Stimulated activated CD8-positive, alpha-beta memory T cell treated with anti-CD3 and anti-CD28 coated beads, Interleukin-4, amount 100 ng/mL, for 24 hours (primary cell): ENCODE measurements around the gene CMIP.

Source experiments
- DNase-seq: peaks from one replicate; pipeline ENCODE4 v3.0.0-alpha.2; 2020; ENCODE audit warnings: low read depth

The CMIP gene

DNA sequence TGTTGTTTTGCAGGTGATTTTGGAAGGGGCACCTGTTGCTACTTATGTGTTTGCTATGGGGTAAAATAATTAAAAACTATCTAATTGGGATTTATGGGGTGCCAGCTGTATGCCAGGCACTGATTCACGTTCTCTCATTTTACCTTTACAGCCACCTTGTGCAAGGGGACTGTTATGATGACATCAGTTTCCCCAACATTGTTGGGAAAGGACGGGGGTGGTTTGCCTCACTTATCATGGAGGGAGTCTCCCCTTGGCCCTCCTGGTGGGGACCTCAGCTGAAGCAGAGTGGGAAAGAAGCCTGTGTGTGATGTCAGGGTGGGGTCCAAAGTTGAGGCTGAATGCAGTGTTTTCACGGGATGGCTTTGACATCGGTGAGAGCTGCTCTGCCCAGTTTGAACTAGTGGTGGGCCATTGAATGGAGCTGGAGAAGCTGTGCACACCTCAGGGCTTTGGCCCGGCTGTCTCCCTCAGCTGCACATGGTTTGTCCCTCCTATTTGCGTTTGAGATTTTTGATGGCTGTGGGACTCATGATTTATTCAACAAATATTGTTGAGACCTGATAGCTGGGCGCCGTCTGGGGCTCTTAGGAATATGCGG is 36.1 kb downstream of the CMIP start:
- no peak for DNase-seq

DNA sequence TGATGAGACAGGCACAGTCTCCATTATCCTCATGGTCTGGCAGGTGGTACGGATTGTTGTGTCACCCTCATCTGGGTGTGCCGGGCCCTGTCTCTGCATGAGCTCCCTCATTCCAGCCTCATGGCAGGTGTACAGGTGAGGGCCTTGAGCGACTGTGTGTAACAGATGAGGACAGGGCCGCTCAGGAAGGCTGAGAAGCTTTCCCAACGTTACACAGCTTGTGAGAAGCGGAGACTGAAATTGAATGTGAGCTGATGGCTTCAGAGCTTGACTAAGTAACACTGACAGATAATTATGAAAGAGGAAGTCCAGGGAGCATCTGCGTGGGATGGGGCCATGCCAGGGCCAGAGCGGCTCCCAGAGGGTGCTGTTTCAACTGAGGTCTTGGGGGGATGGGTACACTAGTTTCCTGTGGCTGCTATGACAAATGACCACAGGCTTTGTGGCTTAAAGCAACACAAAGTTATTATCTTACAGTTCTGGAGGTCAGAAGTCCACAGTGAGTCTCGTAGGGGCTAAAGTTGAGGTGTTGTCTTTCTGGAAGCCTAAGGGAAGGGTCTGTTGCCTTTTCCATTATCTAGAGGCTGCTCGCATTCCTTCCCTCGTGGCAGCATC is 36.7 kb downstream of the CMIP start:
- DNase-seq: no peak

DNA sequence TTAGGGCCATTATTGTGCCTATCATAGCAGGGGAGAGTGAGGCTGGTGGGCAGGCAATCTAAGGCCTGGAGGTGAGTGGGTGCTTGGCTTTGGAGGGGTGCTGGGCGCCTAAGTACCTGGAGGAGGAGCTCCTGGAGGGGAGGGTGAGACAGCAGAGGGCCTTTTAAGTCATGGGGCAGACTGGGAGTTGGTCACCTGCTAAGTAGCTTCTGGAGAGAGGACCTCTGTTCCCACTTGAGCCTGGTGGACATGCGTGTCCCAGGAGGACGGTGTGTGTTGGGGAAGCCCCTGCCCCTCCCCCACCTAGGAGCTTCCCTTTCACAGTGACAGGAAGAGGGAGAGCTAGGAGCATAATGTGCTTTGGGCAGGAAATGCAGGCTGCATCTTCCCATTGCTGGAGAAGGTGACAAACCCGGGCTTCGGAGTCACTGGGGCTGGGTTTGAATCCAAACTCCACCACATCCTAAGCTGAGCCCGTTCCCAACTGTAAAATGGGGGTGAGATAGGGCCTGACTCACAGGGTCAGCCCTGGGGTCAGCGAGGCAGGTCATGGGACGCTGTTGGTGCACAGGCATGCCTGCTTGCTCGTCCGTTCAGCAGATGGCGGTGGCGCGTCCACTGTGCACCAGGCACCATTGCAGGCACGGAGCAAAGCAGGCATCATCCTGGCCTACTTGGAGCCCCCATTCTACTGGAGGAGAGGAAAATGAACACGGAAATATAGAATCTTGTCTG is 37.9 kb downstream of the CMIP start:
- DNase-seq: no peak

DNA sequence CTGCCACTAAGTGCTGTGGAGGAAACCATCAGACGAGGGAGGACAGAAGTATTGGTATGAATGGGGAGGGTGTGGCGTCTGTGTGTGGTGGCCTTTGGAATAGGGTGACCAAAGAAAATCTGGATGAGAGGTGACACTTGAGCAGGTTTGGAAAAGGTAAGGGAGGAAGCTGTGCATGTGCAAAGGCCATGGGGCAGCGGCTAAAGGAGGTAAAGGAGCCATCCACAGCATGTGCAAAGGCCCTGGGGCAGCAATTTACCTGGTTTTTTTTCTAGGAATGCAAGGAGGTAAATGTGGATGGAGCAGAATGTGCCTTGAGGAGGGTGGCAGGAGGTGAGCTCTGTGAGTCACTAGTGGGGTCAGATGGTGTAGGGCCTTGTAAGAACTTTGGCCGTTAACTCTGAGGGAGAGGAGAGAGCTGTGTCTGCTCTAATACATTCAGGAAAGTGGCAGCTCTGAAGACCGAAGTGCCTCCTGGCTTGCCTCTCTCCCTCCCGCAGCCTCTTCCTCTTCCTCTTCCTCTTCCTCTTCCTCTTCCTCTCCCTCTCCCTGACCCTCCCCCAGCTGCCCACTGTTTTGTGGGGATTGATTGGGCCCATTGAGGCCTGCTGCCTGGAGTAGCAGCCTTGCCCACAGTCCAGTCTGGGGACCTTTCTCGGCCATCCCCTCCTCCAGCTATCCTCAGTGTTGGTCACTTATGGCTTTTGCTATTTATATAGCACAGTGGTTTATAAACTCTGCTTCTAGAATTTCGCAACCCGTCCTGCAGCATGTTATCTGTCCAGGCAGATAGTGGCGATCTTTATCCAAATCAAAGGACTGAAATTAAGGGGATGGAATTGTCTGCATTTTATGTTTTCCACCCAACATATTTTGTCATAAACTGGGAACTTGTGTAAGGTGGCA is 38.7 kb downstream of the CMIP start:
- DNase-seq: no peak

DNA sequence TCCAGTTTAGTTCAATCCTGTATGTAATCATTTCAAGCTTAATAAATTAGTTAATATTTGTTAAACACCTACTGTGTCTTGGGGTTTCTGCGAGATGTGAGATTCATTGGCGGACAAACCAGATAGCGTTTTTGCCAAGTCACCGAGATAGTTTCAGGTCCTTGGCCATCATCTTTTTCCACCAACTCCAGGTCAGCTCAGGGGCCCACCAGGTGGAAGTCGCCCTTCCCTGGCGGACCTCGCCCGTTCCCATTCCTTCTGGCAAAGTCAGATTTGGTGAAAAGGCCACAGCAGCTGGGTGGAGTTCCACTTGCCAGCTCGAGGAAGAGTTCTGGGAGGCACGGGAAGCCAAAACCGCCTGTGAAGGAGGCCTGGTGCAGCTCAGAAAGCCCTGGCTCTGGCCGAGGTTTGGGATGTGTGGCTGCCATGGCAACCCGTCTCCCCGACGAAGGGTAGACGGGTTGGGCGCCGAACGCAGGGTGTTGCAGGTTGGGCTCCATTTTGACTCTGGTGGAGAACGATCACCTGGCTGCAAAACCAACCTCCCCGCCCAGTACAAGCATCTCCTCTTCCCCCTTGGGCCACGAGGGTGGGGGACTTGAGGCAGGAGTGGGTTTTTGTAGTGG is 39.5 kb downstream of the CMIP start:
- DNase-seq: no peak

DNA sequence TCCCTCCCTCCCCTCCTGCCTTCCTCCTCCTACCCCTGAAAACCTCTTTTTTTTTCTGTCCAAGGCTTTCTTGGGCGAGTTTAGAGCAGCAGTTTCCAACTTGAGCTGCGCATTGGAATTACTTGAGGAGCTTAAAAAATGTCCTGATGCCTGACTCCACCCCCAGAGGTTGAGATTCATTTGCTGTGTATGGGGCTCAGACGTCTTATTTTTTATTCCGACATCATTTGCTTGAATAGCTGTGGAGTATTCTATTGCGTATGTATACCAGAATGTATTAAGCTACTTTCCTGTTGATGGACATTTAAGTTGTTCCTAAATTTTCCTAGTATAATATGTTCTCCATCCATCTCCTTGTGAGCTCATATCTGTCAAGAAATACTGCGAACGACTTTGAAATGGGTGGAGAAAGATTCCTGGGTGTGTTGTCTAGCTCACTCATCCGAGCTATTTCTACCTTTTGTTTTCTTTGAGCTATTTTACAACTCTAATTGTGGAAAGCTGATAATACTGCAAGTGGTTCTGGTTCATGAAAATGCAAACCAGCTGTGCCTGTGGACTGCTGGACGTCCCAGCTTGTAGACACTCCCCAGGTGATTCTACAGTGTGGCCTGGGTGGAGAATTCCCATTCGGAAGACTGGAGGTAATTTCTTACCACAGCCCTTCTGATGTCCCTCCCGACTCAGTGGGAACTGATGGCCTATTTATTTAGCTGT is 40.5 kb downstream of the CMIP start:
- no peak for DNase-seq

DNA sequence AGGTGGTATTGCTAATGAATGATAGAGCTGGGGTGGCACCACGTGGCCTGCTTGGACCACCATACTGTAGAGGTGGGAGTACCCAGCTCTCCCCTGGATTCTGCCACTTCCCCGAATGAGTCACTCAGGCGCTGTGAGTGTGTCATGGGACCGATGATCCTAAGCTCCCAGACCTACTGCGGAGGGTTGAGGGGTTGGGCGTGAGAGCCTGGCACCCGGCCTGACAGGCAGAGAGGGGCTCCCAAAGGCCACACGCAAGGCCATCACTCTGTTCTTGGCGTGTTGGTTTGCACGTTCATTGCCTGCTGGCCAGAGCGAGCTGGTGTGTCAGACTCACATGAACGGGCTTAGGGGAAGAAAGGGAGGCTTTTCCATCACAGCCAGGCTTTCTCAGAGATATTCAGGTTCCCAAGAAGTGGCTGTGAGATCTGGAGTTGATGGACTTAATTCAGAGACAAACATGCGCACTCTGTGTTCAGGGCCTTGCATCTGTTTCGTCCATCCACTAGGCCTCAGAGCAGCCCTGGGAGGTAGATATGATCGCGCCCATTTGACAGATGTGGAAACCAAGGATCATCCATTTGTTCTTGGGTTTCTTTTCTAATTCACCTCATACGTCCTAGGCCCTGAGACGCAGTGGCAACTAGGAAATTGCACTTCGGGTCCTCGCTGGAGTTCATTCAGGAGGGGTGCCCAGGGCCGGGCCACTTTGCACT is 41.4 kb downstream of the CMIP start:
- DNase-seq: no peak

DNA sequence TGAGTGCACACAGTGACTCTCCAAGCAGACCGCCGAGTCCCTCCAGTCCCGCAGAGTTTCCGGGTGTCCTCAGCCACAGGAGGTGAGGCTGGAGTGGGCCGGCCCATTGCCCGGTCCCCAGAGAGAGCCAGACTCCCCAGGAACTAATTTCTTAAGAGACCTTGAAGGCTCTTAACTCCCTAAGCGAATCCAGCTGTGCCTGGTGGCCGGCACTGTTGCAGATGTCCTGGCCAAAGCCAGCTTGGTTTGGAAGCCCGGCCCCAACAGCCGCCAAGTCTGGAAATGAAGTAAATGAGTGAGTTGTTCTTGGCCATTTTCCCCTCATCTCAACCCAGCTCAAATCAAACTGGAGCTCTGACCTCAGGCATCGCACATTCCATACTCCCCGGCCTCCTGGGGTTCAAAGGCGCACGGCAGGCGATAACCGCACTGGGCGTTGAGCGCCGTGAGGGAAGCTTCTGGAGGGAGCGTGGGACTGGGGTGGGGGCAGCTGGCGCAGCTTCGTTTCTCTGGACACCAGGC is 42.0 kb downstream of the CMIP start:
- DNase-seq: no peak

DNA sequence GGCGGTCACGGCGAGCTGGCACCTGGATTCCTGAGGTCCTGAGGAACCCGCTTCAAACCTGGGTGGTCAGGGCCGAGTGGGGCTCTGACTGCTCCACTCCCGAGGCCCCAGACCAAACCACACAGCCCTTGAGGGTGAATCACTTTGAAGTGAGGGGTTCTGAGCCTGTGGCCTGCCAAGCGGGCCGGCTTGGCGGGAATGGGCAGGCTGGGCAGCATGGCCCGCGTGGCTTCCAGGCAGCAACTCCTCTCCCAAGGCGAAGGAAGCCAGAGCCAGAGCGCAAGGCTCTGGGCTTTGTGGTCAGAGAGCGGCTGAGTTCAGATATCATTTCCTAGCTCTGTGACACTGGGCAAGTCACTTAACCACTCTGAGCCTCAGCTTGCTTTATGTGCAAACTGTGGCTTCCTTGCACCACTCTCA is 42.7 kb downstream of the CMIP start:
- no peak for DNase-seq

DNA sequence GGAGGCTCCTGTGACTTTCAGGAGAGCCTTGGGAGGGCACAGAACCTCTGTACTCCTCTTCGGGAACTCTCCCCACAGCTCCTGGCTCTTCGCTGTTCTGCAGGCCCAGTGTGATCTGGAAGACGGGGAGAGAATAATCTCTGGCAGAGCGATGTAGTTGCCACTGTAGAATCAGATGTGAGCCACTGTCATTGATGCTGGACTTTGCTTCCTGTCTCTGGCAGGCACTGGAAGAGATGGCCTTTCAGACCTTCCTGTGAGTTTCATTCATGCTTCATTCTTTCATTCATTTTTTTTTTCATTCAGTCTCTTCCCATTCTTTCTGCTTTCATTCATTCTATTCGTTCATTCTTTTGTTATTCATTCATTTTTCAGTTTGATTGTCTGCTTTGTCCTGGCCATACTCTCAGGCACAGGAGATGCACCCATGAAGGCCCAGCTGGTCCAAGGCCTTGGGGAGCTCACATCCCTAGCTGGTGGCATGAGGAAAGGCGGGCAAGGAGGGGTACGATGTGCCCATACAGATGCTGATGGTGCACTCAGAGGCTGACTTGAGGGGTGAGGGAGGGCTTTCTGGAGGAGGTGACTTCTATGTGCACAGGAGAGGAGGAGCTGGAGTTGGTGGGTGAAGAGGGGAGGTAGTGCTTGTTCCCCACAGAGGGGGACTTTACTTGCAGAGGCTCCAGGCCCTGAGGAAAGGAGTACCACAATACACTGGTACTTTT is 44.2 kb downstream of the CMIP start:
- no peak for DNase-seq

DNA sequence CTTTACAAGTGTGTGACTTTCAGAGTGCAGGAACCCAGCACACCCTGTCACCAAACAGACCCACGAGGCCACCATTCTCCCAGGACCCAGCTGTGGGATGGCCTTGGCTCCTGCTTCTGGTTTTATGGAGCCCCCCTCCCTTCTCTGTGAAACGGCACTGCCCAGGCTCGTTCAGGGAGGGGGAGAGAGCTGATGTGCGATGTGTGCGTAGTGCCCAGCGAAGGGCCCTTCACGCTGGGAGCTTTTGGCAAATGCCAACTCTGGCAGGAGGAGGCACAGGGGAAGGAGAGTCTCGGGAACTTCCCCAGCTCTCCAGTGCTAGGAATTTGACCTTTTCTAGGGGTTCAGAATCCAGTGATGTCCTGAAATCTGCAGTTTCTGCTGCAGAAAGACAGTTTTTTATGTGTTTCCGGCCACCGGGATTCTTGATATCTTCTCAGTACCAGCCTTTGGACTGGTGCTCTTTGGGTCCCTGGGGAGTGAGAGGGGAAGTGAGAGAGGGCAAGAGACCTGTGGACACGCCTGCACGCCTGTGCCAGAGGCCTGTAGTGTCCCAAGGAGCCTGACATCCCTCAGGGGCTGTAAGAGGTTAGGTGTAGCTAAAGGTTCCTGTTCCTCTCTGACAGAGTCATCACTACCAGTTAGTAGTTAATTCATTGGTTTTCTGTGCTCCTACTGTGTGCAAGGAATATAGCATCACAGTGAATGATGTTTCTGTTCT is 45.1 kb downstream of the CMIP start:
- DNase-seq: no peak

DNA sequence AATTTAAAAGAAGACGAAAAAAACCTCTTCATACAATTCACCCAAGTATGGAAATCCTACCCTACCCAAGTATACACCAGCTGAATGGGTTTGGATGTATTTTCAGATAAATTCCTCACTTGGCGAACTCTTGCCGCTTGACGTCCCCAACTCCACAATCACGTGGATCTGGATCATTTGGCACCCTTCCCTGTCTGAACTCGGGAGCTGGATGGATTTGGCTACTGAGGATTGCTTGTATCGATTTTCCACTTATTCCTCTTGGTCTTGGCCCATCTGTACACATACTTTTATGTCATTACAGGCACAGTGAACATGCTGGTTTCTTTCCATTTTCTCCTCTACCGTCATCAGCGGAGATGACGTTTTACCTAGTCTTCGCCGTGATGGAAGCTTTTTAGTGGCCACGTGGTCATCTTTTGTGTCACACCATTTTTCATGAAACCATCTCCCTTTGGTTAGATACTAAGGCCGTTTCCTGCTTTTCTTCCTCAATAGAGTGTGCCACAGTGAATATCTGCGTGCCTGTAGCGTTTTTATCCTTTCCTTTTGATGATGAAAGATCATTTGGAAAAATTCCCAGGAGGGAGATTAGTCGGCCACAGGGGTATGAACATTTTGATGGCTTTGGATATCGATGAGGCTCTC is 47.1 kb downstream of the CMIP start:
- DNase-seq: no peak

DNA sequence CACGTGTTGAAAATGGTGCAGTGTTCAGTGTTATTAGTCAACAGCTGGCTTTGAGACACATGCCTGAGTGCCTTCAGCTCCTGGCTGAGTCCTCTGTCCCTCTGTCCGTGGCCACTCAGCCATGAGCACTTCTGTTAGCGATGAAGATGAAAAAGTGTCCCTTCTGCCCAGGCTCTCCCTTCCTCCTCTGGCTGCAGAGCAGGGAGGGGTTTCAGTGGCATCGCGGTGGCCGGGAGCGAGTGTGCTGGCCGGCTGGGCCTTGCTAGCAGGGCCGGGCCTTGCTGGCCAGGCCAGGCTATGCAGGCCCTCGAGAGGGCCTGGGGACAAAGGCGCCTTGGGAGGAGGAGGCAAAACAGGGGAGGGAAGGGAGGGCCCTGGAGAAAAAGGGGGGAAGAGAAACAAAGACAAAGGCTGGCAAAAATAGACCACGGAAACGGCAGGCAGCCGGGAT is 47.7 kb downstream of the CMIP start:
- no peak for DNase-seq

DNA sequence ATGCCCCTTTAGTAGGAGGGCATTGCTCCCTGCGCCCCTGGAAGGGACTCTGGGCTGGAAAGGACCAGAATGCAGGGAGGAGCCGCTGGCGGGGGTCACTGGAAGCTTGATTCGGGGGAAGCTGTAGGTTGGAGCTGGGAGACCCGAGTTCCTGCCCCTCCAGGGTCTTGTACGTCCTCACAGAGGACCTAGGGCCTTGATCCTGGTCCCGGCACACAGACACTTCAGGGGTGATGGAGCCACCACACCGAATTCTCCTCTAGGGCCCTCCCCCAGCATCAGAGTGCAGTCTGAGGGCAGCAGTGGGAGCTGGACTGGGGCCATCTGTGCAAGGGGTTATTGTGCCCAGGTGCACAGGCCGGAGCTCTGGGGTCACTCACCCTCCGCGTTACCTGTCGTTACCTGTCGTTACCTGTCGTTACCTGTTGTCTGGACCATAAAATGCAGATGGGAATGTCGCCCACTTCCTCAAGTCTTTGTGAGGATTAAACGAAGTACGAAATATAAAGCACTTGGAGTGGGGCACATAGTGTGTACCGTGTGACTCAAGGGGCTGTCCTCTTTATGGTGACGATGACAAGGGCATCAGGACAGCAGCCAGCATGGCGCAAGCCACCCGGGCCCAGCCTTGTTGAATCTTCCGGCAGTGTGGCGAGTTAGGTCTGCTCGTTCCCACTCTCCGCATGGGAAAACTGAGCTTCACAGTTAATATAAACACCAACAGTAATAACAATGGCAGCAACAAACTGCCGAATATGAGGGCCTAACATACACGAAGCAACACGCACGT is 48.6 kb downstream of the CMIP start:
- no peak for DNase-seq

DNA sequence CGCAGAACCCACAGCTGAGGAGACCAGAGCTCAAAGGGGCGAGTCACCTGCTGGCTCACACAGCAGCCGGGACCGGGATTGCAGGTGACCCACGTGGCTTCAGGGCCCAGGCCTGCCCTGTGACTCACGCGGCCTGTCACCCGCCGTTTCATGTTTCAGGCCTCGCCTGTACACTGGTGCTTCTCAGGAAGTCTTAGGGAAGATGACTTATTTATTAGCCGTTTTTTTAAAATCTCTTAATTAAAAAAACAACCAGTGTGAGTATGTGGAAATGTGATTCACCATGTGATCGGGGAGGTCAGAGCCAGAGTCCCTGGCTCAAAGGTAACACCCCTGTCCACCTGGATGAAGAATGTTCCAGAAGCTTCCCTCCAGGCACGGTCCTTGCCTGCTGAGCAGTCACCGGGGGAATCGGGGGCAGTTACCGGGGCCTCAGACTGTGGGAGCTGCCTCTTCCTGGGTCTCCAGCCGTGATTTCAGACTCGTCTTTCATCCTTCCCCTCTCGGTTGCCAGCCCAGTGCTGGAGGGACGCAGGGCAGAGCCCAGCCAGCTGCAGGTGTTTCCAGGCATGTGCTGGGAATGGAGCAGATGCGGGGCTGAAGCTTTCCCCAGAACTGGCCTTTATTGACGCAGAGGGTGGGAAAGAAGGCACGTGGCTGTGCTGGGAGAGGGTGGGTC is 49.3 kb downstream of the CMIP start:
- DNase-seq: peak; percentile 52

DNA sequence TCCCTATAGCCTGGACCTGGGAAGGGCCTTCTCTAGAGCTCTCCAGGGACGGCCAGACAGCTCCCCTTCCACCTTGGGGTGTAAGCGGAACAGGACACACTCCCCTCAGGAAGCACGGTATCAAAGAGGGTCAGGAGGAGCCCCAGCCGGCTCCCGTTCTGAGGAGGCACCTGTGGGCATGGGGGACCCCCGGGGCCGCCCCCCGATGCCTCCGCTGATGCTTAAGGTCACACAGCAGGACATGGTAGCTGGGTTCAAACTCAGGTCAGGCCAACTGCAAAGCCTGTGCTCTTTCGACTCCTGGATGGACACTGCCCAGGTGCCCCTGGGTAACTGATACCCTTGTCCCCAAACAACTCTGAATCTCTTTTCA is 49.8 kb downstream of the CMIP start:
- DNase-seq: no peak

DNA sequence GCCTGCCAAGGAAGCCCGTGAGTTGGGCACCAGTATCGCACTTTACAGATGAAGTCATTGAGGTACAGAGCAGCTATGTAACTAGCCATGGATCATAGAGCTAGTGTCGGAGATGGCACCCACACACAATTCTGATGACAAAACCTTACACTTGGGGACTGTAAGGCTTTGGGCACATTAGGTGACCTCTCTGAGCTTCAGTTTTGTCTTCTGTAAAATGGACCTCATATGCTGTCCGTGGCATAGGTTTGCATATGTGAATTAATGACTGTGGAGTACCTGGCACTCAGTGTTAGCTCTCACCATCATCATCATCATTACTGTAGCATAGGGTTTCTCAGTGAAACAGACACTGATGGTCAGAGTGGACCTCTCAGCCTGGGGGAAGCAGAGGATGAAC is 50.3 kb downstream of the CMIP start:
- DNase-seq: no peak
